ENCODE measurements around the gene ZBTB26. TPM values are rescaled to one million over a fixed set of nuclear protein-coding genes. Genes with fewer than 3 reads are reported as not detected.
"Not testable (repeated sequence)": the region's sequence is repeated elsewhere in the genome, so short reads cannot be mapped to it uniquely, and the experiment has no call there.

The ZBTB26 gene
- total and polyA plus RNA-seq, 8 donors = 1.5 to 5.3 (median 3.1) TPM

DNA sequence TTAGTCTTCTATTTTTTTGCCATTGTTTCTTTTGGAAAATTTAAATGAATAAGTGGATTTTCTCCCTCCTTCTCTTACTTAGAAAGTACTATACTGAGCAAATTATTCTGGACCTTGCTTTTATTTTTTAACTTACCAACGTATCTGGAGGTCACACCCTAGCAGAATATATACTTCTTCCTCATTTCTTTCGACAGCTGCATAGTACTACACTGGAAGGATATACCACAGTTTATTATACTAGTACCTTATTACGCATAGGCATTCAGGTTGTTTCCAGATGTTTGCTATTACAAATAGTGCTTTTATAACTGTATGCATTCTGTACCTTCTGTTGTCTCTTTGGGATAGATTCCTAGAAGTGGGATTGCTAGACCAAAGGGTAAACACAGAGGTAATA, 42.8 kb downstream of the ZBTB26 start:
- DNase-seq = no peak

DNA sequence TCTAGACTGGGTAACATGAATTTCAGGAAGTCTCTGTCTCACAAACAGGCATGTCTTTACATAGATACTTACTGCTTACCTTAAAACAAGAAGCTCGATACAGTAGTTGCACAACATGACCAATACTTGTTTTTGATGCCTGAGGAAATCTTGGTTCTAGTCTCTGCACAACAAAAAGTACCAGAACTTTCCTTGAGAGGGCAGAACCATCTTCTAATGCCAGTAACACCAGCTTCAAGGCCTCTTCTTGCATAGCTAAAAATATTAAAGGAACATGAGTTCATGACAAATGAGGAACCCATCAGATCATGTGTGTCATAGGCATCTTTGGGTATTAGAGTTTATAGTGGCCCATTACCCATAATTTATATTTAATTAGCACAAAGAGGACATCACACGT, 48.2 kb downstream of the ZBTB26 start:
- WGBS, 2 donors = 95 to 96% methylated on average over 2 of the region's 2 CpGs
- Histone ChIP-seq H3K9me3 (no peaks in the 10 kb centered on the region), H3K36me3 (peaks cover 5 to 49% (median 18%) of the 10 kb centered on the region in 3 donors), H3K4me3 (no peak overlapping the region), H3K4me1 (no peaks in the 10 kb centered on the region), H3K27me3 (no peaks in the 10 kb centered on the region), H3K27ac (no peak overlapping the region)
- DNase-seq (no peak), ATAC-seq (no peak), FAIRE-seq (no peak)
- intact Hi-C loops (cut with DNase I) = no loop called here
- TF ChIP-seq, protein P1, sequence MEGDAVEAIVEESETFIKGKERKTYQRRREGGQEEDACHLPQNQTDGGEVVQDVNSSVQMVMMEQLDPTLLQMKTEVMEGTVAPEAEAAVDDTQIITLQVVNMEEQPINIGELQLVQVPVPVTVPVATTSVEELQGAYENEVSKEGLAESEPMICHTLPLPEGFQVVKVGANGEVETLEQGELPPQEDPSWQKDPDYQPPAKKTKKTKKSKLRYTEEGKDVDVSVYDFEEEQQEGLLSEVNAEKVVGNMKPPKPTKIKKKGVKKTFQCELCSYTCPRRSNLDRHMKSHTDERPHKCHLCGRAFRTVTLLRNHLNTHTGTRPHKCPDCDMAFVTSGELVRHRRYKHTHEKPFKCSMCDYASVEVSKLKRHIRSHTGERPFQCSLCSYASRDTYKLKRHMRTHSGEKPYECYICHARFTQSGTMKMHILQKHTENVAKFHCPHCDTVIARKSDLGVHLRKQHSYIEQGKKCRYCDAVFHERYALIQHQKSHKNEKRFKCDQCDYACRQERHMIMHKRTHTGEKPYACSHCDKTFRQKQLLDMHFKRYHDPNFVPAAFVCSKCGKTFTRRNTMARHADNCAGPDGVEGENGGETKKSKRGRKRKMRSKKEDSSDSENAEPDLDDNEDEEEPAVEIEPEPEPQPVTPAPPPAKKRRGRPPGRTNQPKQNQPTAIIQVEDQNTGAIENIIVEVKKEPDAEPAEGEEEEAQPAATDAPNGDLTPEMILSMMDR (IDR thresholded peaks at IDR 0.05) = no peak

More for the DNA sequence above, 42.8 kb downstream of the ZBTB26 start:
- Histone ChIP-seq H3K27ac (no peak overlapping the region), H3K4me1 (peaks cover 0 to 2% (median 0%) of the 10 kb centered on the region in 3 donors), H3K27me3 (no peaks in the 10 kb centered on the region), H3K4me3 (no peak overlapping the region), H3K36me3 (peaks cover 0 to 32% (median 9%) of the 10 kb centered on the region in 3 donors), H3K9me3 (no peaks in the 10 kb centered on the region)
- intact Hi-C loops (cut with DNase I) = no loop called here
- no peak for FAIRE-seq
- WGBS, 2 donors = 62 to 86% methylated on average over 3 of the region's 3 CpGs
- TF ChIP-seq, protein P1 (IDR thresholded peaks at IDR 0.05) = no peak
- no peak for ATAC-seq

DNA sequence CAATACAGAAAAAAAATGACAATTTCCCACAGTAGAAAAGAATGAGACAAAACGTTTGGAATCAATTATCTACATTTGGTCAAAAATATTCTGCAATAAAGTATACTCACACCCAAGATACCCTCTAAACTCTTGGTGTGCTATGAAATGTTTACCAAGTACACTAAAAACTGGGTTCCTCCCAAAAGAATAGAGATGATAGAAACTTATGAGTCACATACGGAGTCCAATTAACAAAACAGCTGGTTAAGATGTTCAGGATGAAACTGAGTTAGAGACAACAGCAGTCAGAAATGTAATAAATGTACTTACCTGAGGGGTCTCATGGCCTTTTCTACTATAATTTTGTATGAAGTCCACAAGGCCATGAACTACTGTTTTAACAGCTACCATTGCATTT, 51.9 kb downstream of the ZBTB26 start:
- Histone ChIP-seq H3K27ac (no peak overlapping the region), H3K4me1 (no peaks in the 10 kb centered on the region), H3K27me3 (no peaks in the 10 kb centered on the region), H3K36me3 (peaks cover 5 to 71% (median 25%) of the 10 kb centered on the region in 3 donors), H3K4me3 (no peak overlapping the region), H3K9me3 (no peaks in the 10 kb centered on the region)
- TF ChIP-seq, protein P1 (IDR thresholded peaks at IDR 0.05) = no peak
- no peak for ATAC-seq
- WGBS, 2 donors = 57 to 67% methylated on average over 2 of the region's 2 CpGs
- intact Hi-C loops (cut with DNase I) = no loop called here
- FAIRE-seq = no peak
- no peak for DNase-seq

DNA sequence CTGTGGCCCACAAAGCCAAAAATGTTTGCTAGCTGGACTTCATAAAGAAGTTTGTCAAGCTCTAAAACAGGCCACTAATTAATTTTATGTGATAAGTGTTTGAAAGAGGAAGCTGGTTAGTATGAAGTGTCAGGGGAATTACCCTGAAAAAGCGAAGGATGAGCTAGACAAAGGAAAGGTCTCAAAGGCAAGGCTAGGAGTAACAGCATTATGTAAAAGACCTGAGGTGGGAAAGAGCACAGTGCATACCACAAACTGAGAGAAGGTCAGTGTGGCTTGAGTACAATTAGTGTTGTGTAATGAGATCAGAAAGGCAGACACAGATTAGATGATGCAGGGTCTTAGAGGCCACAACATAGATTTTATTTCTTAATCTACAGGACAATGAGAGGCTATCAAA, 55.8 kb downstream of the ZBTB26 start:
- Histone ChIP-seq H3K4me1 (no peaks in the 10 kb centered on the region), H3K4me3 (no peak overlapping the region), H3K36me3 (peaks cover 3 to 61% (median 22%) of the 10 kb centered on the region in 3 donors), H3K27ac (no peak overlapping the region), H3K27me3 (no peaks in the 10 kb centered on the region), H3K9me3 (no peaks in the 10 kb centered on the region)
- intact Hi-C loops (cut with DNase I) = no loop called here
- DNase-seq (no peak), ATAC-seq (no peak), FAIRE-seq (no peak)
- 88 to 91% methylated on average over 1 of the region's 1 CpG for WGBS, 2 donors
- TF ChIP-seq, protein P1 (IDR thresholded peaks at IDR 0.05) = no peak

DNA sequence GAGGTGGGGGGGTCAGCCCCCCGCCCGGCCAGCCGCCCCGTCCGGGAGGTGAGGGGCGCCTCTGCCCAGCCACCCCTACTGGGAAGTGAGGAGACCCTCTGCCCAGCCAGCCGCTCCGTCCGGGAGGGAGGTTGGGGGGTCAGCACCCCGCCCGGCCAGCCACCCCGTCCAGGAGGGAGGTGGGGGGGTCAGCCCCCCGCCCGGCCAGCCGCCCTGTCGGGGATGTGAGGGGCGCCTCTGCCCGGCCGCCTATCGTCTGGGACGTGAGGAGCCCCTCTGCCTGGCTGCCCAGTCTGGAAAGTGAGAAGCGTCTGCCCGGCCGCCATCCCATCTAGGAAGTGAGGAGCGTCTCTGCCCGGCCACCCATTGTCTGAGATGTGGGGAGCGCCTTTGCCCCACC, 64.0 kb downstream of the ZBTB26 start:
- H3K4me3 ChIP-seq; intact Hi-C loops (cut with DNase I); H3K9me3 ChIP-seq; H3K27me3 ChIP-seq; ATAC-seq; FAIRE-seq; H3K36me3 ChIP-seq; H3K27ac ChIP-seq; DNase-seq; H3K4me1 ChIP-seq: not testable (repeated sequence)
- 93 to 96% methylated on average over 11 to 12 of the region's 27 CpGs for WGBS, 2 donors
